Measurements from ENCODE around the gene PIGM.
"Not testable (repeated sequence)": the region's sequence is repeated elsewhere in the genome, so short reads cannot be mapped to it uniquely, and the experiment has no call there.

Gene PIGM

GRCh38 chr1:160061369-160062229 lies 29.8 kb upstream of the PIGM start:
- DNase-seq (ENCODE audit: low read depth, low spot score) = no peak

GRCh38 chr1:160058087-160058486 lies 26.3 kb upstream of the PIGM start:
- DNase-seq (ENCODE audit: low read depth, low spot score) = no peak

- no peak for DNase-seq (ENCODE audit: low read depth, low spot score)
These were observed 24.9 kb upstream of the PIGM start for GRCh38 chr1:160056648-160057169.

- no peak for DNase-seq (ENCODE audit: low read depth, low spot score)
These were observed 22.0 kb upstream of the PIGM start for GRCh38 chr1:160053548-160054365.

GRCh38 chr1:160052936-160053335 lies 21.1 kb upstream of the PIGM start:
- no peak for DNase-seq (ENCODE audit: low read depth, low spot score)

DNA sequence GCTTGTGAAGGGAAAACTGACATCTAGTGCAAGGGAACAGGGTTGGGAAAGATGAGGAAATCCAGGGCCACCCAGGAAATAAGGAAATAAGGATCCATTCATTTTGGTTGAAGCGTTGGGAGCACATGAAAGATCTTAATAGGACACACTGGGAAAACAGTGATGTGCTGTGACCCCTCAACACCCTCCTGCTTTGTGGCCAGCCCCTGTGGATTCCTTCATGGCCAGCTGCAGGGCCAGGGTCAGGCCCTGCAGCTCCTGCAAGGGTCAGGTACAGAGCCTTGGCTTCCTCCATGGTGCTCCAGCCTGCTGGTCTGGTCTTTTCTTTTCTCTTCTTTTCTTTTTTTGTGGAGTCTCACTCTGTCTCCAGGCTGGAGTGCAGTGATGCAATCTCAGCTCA lies 18.8 kb upstream of the PIGM start:
- no peak for DNase-seq (ENCODE audit: low read depth, low spot score)

DNA sequence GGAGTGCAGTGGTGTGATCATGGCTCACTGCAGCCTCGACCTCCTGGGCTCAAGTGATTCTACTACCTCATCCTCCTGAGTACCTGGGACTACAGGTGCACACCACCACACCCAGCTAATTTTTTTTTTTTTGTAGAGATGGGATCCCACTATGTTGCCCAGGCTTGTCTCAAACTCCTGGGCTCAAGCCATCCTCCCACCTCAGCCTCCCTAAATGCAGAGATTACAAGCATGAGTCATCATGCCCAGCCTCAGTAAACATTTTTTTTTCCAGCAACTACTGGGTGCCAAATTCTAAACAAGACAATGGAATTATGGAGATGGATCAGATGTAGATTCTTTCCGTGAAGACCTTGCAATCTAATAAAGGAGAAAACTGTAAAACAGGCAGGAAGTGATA lies 18.4 kb upstream of the PIGM start:
- DNase-seq (ENCODE audit: low read depth, low spot score) = not testable (repeated sequence)

- no peak for DNase-seq (ENCODE audit: low read depth, low spot score)
These were observed 17.3 kb upstream of the PIGM start for GRCh38 chr1:160049101-160049500.

GRCh38 chr1:160048335-160048734 lies 16.5 kb upstream of the PIGM start:
- no peak for DNase-seq (ENCODE audit: low read depth, low spot score)

DNA sequence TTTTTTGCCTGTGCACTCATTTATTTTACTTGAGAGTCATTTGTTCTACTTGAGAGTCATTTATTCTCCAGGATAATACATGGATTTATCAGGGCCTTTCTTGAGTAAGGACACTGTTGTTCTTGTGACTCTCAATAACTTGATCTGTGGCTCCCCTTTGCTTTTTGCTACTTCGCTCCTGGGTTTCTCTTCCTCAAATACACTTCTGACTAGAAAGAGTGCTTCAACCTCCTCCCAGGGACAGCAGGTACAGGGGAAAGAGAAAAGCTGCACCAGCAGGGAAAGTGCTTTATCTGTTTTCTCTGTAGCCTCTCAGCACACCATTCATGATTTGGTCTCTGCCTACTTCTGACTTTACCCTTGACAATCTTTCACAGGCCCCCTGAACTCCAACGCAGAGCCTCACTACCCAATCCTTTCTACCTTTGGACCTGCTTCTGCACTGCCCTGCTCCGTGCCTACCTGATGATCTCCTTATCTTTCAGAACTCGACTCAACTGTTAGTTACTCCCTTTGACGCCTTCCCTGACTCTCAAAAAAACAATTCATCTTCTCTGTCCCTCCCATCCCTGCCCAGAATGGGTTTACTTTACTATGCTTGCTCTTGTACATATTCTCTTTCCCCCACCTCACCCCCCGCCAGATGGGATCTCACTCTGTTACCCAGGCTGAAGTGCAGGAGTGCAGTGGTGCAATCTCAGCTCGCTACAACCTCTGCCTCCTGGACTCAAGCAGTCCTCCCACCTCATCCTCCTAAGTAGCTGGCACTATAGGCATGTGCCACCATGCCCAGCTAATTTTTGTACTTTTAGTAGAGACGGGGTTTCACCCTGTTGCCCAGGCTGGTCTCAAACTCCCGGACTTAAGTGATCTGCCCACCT lies 15.6 kb upstream of the PIGM start:
- no peak for DNase-seq (ENCODE audit: low read depth, low spot score)

DNA sequence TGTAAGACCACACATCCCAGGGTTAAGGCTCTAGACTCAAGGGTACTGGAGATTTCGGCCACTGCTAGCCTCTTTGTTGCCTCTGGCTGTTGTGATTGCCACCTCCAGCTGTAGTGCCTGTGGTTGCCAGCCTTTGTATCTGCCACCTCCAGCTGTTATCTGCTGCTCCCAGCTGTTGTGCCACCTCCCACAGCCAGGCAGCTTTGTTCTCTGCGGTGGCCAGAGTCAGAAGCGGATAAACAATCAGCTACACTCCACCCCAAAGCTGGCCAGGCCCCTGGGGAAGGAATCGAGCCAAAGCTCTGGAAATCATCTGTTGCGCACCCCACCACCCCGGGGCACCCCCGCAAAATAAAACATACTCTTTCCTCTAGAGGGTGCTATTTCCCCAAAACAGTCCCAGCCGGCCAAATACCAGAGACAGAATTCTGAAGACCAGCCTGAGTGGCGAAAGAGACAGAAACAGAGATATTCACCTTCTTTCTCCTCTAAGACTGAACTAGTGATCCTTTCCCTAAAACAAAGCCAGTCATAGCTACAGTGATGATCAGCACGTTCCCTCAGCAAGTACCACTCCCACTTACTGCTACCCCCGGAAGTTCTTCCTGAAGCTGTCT lies 14.8 kb upstream of the PIGM start:
- DNase-seq (ENCODE audit: low read depth, low spot score) = no peak

DNA sequence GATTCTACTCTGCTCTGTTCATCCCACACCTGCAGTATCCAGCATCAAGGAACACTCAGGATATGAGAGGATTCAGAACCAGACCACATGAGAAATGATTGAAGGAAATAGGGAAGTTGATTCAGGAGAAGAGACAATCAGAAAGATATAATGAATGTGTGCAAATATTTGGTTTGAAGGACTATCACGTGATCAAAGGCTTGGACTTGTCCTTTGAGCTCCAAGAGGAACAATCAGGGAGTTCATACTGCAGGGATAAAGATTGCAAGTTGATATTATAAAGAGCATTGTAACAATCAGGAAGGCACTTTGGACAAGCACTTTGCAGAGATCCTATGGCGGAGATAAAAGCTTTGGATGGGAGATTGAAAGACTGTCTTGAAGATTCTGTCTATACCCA lies 13.9 kb upstream of the PIGM start:
- DNase-seq (ENCODE audit: low read depth, low spot score) = no peak

DNA sequence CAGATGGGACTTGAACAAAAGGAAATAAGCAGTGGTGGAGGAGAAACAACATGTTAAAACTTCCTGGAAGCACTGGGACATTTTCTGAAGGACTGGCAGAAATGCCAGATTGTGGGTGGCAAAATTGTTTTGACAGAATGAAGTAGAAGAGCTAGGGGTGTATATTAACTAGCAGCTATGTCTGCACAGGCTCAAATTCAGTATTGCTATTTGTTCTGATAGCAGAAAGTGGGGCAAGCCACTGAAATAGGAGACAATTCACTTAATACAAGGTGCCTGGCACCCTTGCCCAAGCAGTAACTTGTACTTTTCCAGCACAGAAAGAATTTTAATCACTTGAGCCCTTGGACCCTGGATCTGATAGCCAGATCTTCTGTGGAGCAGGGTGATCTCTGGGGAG lies 11.8 kb upstream of the PIGM start:
- no peak for DNase-seq (ENCODE audit: low read depth, low spot score)

DNA sequence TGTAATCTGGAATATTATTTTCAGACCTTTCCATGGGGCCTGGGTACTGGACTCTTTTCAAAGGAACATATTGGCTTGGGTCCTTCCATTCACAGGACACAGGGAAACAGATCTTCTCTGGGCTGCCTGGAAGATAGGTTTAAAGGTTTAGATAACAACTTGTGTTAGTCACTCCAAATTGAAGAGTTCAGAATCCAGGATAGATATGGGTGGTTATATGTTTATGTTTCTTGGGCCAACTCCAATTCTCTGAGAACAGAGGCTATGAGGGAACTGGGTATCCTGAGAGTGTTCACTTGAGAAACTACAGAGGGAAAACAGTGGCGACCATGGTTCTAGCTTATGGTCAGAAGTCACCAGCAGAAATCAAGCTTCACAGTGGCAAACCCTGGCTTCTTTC lies 8.7 kb upstream of the PIGM start:
- DNase-seq (ENCODE audit: low read depth, low spot score) = no peak

- no peak for DNase-seq (ENCODE audit: low read depth, low spot score)
These were observed 503 bp upstream of the PIGM start for GRCh38 chr1:160032165-160032820.

DNA sequence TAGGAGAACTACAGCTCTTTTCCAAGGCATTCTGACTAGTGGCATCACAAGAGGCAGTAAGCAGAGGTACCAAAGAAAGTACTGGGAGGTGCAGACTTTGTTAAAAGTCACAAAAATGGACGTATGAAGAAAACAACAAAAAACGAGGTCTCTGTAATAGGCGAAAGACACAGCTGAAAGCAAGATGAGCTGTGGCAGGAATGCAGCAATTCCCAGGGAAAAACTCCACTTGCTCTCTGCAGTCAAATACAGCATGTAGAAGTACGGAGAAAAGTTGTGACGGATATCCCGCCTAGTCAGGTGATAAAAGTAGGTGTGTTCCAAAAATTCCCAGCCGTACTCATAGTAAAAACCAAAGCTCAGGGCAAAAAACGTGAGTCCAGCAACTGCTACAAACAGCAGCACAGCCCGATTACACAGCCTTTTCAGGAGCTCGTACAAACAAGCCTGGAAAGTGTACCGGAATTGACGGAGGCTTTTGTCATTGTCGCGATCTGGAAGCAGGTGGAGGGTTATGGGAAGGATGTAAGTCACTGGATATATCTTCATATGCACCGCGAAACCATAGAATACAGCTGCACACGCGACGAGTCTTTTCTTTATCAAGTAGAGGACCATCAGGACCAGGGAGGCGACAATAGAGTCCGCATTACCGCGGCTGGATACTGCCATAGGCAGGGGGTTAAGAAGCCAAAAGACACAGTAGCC lies 979 bp downstream of the PIGM start:
- no peak for DNase-seq (ENCODE audit: low read depth, low spot score)

- no peak for DNase-seq (ENCODE audit: low read depth, low spot score)
These were observed 3.4 kb downstream of the PIGM start for GRCh38 chr1:160028426-160028825.

GRCh38 chr1:160025314-160025713 lies 6.5 kb downstream of the PIGM start:
- no peak for DNase-seq (ENCODE audit: low read depth, low spot score)

DNA sequence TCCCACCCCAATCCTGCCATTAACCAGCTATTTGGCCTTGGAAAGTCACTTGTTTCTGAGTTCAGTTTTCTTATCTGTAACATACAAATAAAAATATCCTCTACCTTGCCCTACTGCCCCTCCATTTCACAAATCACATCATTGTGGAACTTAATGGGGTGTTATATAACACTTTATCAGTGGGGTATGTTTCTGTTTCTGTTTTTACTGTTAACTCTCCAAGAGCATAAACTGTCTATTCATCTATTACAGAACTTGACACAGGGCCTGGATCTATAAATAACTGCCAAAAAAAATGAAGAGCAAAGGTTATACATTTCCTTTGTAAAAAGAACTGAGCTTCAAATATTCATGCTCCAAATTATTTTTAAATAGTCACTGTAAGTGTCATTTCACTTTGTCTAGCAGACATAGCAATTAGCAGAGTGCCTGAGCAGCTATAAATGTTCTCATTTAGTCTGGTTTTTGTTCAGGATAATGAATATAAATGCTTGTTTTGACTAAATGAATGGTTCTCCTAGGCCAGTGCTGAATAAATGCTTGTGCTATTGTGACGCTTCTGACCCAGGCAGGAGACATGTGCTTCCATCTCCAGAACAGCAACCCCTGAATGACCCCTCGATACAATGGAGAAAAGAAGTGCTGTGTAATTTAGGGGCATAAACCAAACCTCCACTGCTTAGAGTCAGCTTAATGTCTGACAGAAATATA lies 7.4 kb downstream of the PIGM start:
- DNase-seq (ENCODE audit: low read depth, low spot score) = no peak
